WTC11 (cell line): ENCODE results near the gene CSF1. TPM values are rescaled to one million over a fixed set of nuclear protein-coding genes. Genes with fewer than 3 reads are reported as not detected.
A peak's percentile ranks its signal among the peaks of the same experiment; 100 is the strongest.

Experiments
- ATAC-seq: fragments of 200-7000 bp; cut with Tn5 transposase; 2 replicates; pipeline ENCODE4 v1.10.0; 2021; ENCODE audit warnings: mild to moderate bottlenecking, moderate library complexity
- CTCF ChIA-PET: fragments of 300-600 bp; sonication (Branson Sonifier 250); formaldehyde crosslinking; loops from one replicate; lab custom pipeline; 2021; ENCODE audit warnings: antibody characterized with exemption; lab: Charles Lee
- POLR2A ChIA-PET: fragments of 350-600 bp; sonication (Branson Sonifier 250); formaldehyde crosslinking; loops from one replicate; lab custom pipeline; 2021; ENCODE audit warnings: antibody characterized with exemption; lab: Charles Lee
- DNase-seq: peaks from one replicate; pipeline ENCODE4 v3.0.0; 2021; ENCODE audit warnings: low spot score
- H3K27ac Mint-ChIP-seq: 2 replicates; pipeline ENCODE4 v1.8.0; 2021; ENCODE audit warnings: mixed read lengths
- H3K27me3 Mint-ChIP-seq: 2 replicates; pipeline ENCODE4 v1.8.0; 2021; ENCODE audit warnings: low read depth, mild to moderate bottlenecking, moderate library complexity, mixed read lengths
- H3K36me3 Mint-ChIP-seq: 2 replicates; pipeline ENCODE4 v1.8.0; 2021; ENCODE audit warnings: mixed read lengths
- H3K4me1 Mint-ChIP-seq: 2 replicates; pipeline ENCODE4 v1.8.0; 2022; ENCODE audit warnings: mixed read lengths
- H3K4me3 Mint-ChIP-seq: 2 replicates; pipeline ENCODE4 v1.8.0; 2021; ENCODE audit warnings: mild to moderate bottlenecking, moderate library complexity, mixed read lengths
- H3K9me3 Mint-ChIP-seq: 2 replicates; pipeline ENCODE4 v1.8.0; 2021; ENCODE audit warnings: mixed read lengths
- AFF4 ChIP-seq: sonication (generic); formaldehyde crosslinking; IDR thresholded peaks from 2 replicates; pipeline ENCODE4 v1.8.1; 2023; ENCODE audit warnings: mild to moderate bottlenecking, missing genetic modification reagents, borderline replicate concordance
- CREM ChIP-seq: sonication (generic); formaldehyde crosslinking; IDR thresholded peaks from 2 replicates; pipeline ENCODE4 v1.8.1; 2022; ENCODE audit warnings: mild to moderate bottlenecking, missing genetic modification reagents, moderate library complexity
- ETV6 ChIP-seq: sonication (generic); formaldehyde crosslinking; IDR thresholded peaks from 2 replicates; pipeline ENCODE4 v1.8.1; 2022; ENCODE audit warnings: mild to moderate bottlenecking, missing genetic modification reagents
- FOXJ3 ChIP-seq: sonication (generic); formaldehyde crosslinking; IDR thresholded peaks from 2 replicates; pipeline ENCODE4 v1.9.0; 2021; ENCODE audit warnings: missing genetic modification reagents, mild to moderate bottlenecking, borderline replicate concordance
- GABPB1 ChIP-seq: sonication (generic); formaldehyde crosslinking; IDR thresholded peaks from 2 replicates; pipeline ENCODE4 v1.8.1; 2023; ENCODE audit warnings: mild to moderate bottlenecking, missing genetic modification reagents
- GRHL2 ChIP-seq: fragments of 250-450 bp; sonication (Bioruptor Pico); IDR thresholded peaks from 2 replicates; pipeline ENCODE4 v1.8.0; 2022; ENCODE audit warnings: mild to moderate bottlenecking, moderate library complexity; ENCODE audit not compliant: insufficient replicate concordance, severe bottlenecking
- HMGA2 ChIP-seq: fragments of 250-450 bp; sonication (Bioruptor Pico); IDR thresholded peaks from 2 replicates; pipeline ENCODE4 v1.4.0; 2021; ENCODE audit warnings: mild to moderate bottlenecking, moderate library complexity
- TP53 ChIP-seq: sonication (generic); formaldehyde crosslinking; IDR thresholded peaks from 2 replicates; pipeline ENCODE4 v1.8.1; 2023; ENCODE audit warnings: mild to moderate bottlenecking, missing genetic modification reagents
- ZBTB21 ChIP-seq: sonication (generic); formaldehyde crosslinking; IDR thresholded peaks from 2 replicates; pipeline ENCODE4 v1.8.1; 2023; ENCODE audit warnings: mild to moderate bottlenecking, missing genetic modification reagents, borderline replicate concordance
- ZMAT4 ChIP-seq: fragments of 250-450 bp; sonication (Bioruptor Pico); IDR thresholded peaks from 2 replicates; pipeline ENCODE4 v1.9.0; 2021; ENCODE audit warnings: mild to moderate bottlenecking
- ZNF317 ChIP-seq: sonication (generic); formaldehyde crosslinking; IDR thresholded peaks from 2 replicates; pipeline ENCODE4 v1.8.1; 2023; ENCODE audit warnings: low read depth, mild to moderate bottlenecking, moderate library complexity, missing genetic modification reagents, borderline replicate concordance
- ZNF532 ChIP-seq: fragments of 250-450 bp; sonication (Bioruptor Pico); IDR thresholded peaks from 2 replicates; pipeline ENCODE4 v1.9.0; 2021; ENCODE audit warnings: mild to moderate bottlenecking, borderline replicate concordance
- total RNA-seq: library from RNA; stranded (reverse); gene quantifications from 3 replicates; pipeline ENCODE4 v1.2.3, GENCODE V29; 2021
- TF ChIP-seq, protein P1 (sequence below): sonication (generic); formaldehyde crosslinking; IDR thresholded peaks from 2 replicates; pipeline ENCODE4 v1.8.0; 2022; ENCODE audit warnings: mild to moderate bottlenecking, missing genetic modification reagents
- TF ChIP-seq, protein P2 (sequence below): sonication (generic); formaldehyde crosslinking; IDR thresholded peaks from 2 replicates; pipeline ENCODE4 v1.8.1; 2022; ENCODE audit warnings: missing genetic modification reagents, borderline replicate concordance
- TF ChIP-seq, protein P3 (sequence below): sonication (generic); formaldehyde crosslinking; IDR thresholded peaks from 2 replicates; pipeline ENCODE4 v1.8.0; 2022; ENCODE audit warnings: mild to moderate bottlenecking, missing genetic modification reagents
- TF ChIP-seq, protein P4 (sequence below): fragments of 250-450 bp; sonication (Bioruptor Pico); IDR thresholded peaks from 2 replicates; pipeline ENCODE4 v1.8.0; 2021; ENCODE audit warnings: mild to moderate bottlenecking

CSF1 gene
- total RNA-seq, 1 experiment from 2014 or later, result 3.0 TPM

DNA sequence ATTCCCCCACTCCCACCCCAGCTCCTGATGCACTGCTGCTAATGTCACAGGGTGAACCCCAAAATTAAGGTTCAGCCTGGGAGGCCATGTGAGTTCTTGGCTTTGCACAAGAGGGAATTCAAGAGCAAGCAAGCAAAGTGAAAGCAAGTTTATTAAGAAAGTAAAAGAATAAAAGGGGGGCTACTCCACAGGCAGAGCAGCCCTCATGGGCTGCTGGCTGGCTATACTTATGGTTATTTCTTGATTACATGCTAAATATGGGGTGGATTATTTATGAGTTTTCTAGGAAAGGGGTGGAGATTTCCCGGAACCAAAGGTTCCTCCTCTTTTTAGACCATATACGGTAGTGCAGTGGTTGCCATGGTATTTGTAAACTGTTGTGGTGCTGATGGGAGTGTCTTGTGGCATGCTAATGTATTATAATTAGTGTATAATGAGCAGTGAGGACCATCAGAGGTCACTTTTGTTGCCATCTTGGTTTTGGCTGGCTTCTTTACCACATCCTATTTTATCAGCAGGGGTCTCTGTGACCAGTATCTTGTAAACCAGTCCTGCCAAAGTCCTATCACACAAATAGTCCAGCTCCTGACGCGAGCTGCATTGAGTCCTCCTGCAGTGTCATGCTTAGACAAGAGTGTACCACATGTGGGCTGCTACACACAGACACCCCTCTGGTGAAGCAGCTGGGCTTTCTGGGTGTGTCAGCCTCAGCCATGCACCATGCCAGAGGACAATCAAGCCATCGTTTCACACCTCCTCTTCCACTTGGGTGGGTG lies 46.4 kb upstream of the CSF1 start:
- Mint-ChIP-seq H3K36me3 (peaks cover 7% of the 10 kb centered on the region), H3K27ac (no peak overlapping the region; the same call in 1 of the 2 replicates)
- TF ChIP-seq FOXJ3 (CRISPR knock-in tag), result no peak
- no peak for TF ChIP-seq CREM (CRISPR knock-in tag)
- no peak for TF ChIP-seq HMGA2 (CRISPR knock-in tag)
- TF ChIP-seq, protein P1, sequence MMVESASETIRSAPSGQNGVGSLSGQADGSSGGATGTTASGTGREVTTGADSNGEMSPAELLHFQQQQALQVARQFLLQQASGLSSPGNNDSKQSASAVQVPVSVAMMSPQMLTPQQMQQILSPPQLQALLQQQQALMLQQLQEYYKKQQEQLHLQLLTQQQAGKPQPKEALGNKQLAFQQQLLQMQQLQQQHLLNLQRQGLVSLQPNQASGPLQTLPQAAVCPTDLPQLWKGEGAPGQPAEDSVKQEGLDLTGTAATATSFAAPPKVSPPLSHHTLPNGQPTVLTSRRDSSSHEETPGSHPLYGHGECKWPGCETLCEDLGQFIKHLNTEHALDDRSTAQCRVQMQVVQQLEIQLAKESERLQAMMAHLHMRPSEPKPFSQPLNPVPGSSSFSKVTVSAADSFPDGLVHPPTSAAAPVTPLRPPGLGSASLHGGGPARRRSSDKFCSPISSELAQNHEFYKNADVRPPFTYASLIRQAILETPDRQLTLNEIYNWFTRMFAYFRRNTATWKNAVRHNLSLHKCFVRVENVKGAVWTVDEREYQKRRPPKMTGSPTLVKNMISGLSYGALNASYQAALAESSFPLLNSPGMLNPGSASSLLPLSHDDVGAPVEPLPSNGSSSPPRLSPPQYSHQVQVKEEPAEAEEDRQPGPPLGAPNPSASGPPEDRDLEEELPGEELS, result no peak
- TF ChIP-seq GRHL2 (CRISPR knock-in tag), result no peak
- TF ChIP-seq, all 79 proteins: peak for 0
- Mint-ChIP-seq H3K27me3 (no peaks in the 10 kb centered on the region), H3K9me3 (peaks cover 26% of the 10 kb centered on the region), H3K4me3 (no peak overlapping the region), H3K4me1 (peaks cover 21% of the 10 kb centered on the region)
- POLR2A ChIA-PET, result no interaction called here
- CTCF ChIA-PET, result no interaction called here
- ATAC-seq, result 0 out of 2 replicates have a peak, but pooled peaks have one; percentile 20
- no peak for DNase-seq

DNA sequence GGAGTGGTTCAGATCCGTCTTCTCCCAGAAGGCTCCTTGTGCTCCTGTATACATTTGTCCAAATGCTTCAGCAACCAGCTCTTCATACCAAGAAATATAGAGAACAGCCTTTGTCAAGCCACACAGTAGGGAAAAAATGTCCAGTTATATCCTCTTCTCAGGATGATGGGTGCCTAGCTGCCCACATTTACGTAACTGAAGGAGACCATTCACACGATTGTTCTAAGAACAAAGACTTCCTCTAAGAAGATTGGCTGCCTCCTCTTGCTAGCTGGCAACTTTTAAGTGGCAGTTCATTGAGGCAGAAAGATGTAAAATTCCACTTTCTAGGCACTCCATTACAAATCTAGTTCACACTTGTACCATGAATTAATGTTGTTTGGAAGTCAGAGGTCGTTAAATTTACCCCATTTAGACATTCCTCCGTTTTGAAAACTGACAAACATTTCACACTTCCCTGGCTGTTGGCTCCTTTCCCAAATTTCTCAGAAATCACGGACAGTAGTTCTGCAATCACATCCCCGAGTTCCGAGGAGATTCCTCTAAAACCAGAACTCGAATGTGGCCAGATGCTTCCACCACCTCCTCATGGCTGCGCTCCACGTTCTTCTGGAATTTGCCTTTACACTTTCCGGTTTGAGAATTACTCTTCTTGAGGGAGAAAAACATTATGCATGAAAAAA lies 45.6 kb upstream of the CSF1 start:
- ATAC-seq, result peak; percentile 44; the same call in 1 of the 2 replicates
- TF ChIP-seq, protein P2, sequence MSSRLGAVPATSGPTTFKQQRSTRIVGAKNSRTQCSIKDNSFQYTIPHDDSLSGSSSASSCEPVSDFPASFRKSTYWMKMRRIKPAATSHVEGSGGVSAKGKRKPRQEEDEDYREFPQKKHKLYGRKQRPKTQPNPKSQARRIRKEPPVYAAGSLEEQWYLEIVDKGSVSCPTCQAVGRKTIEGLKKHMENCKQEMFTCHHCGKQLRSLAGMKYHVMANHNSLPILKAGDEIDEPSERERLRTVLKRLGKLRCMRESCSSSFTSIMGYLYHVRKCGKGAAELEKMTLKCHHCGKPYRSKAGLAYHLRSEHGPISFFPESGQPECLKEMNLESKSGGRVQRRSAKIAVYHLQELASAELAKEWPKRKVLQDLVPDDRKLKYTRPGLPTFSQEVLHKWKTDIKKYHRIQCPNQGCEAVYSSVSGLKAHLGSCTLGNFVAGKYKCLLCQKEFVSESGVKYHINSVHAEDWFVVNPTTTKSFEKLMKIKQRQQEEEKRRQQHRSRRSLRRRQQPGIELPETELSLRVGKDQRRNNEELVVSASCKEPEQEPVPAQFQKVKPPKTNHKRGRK (CRISPR knock-in tag), result no peak
- TF ChIP-seq TP53 (CRISPR knock-in tag), result no peak
- TF ChIP-seq, protein P3, sequence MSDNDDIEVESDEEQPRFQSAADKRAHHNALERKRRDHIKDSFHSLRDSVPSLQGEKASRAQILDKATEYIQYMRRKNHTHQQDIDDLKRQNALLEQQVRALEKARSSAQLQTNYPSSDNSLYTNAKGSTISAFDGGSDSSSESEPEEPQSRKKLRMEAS (CRISPR knock-in tag), result no peak
- TF ChIP-seq HMGA2 (CRISPR knock-in tag), result no peak
- TF ChIP-seq ZBTB21 (CRISPR knock-in tag), result no peak
- TF ChIP-seq ZNF317 (CRISPR knock-in tag), result no peak
- TF ChIP-seq GABPB1 (CRISPR knock-in tag), result no peak
- TF ChIP-seq ZMAT4 (CRISPR knock-in tag), result no peak
- TF ChIP-seq AFF4 (CRISPR knock-in tag), result no peak
- no peak for TF ChIP-seq ZNF532 (CRISPR knock-in tag)
- no peak for TF ChIP-seq ETV6 (CRISPR knock-in tag)
- TF ChIP-seq, protein P4, sequence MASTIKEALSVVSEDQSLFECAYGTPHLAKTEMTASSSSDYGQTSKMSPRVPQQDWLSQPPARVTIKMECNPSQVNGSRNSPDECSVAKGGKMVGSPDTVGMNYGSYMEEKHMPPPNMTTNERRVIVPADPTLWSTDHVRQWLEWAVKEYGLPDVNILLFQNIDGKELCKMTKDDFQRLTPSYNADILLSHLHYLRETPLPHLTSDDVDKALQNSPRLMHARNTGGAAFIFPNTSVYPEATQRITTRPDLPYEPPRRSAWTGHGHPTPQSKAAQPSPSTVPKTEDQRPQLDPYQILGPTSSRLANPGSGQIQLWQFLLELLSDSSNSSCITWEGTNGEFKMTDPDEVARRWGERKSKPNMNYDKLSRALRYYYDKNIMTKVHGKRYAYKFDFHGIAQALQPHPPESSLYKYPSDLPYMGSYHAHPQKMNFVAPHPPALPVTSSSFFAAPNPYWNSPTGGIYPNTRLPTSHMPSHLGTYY (CRISPR knock-in tag), result no peak

More for the DNA sequence above, 45.6 kb upstream of the CSF1 start:
- CTCF ChIA-PET, result no interaction called here
- Mint-ChIP-seq H3K27me3 (no peaks in the 10 kb centered on the region), H3K4me1 (peaks cover 21% of the 10 kb centered on the region), H3K9me3 (peaks cover 26% of the 10 kb centered on the region), H3K27ac (peak overlapping the region; percentile 54), H3K4me3 (no peak overlapping the region), H3K36me3 (peaks cover 7% of the 10 kb centered on the region)
- no peak for DNase-seq
- POLR2A ChIA-PET, result no interaction called here
